Vagina (tissue), 2 donors: ENCODE measurements around the gene SKOR1. TPM values are rescaled to one million over a fixed set of nuclear protein-coding genes. Genes with fewer than 3 reads are reported as not detected.

ENCODE experiments used
- DNase-seq, 2 donors: peaks; one replicate each; pipeline ENCODE4 v3.0.0-alpha.2; 2017; ENCODE audit errors: extremely low spot score in 2 of 2
- H3K27ac ChIP-seq: fragments of 200-600 bp; sonication (generic); one replicate; pipeline ENCODE4 v1.5.1; 2019
- H3K27me3 ChIP-seq: fragments of 200-600 bp; sonication (generic); one replicate; pipeline ENCODE4 v1.5.1; 2019
- H3K36me3 ChIP-seq, 2 donors: fragments of 200-600 bp; sonication (generic); one replicate each; pipeline ENCODE4 v1.5.1; 2017 to 2019
- H3K4me1 ChIP-seq: fragments of 200-600 bp; sonication (generic); one replicate; pipeline ENCODE4 v1.5.1; 2019
- H3K4me3 ChIP-seq, 2 donors: fragments of 200-600 bp; sonication (generic); 1 replicate in 1 of 2; 2 replicates in 1 of 2; pipeline ENCODE4 v1.5.1; 2016 to 2019
- H3K9me3 ChIP-seq: fragments of 200-600 bp; sonication (generic); one replicate; pipeline ENCODE4 v1.5.1; 2019
- POLR2A ChIP-seq, 2 donors: fragments of 450-650 bp; IDR thresholded peaks; one replicate each; pipeline ENCODE4 v1.6.1; 2017; ENCODE audit warnings: antibody characterized with exemption in 2 of 2, mild to moderate bottlenecking in 2 of 2, moderate library complexity in 2 of 2
- POLR2AphosphoS5 ChIP-seq, 2 donors: sonication (generic); formaldehyde crosslinking; IDR thresholded peaks; one replicate each; pipeline ENCODE4 v1.9.0; 2017; ENCODE audit warnings: antibody characterized with exemption in 2 of 2, mild to moderate bottlenecking in 2 of 2, low read depth in 1 of 2; ENCODE audit not compliant: insufficient read depth in 1 of 2
- intact Hi-C: fragments of 100-400 bp; cut with DNase I; formaldehyde crosslinking; loops from one replicate; pipeline ENCODE4 v1.15.1; 2023
- total RNA-seq: library from RNA; depleted of rRNA; stranded (reverse); fragments of >200 nt; gene quantifications from one replicate; pipeline ENCODE4 v1.2.3, GENCODE V29; 2016
- TF ChIP-seq, protein P1 (sequence below), 3 experiments: fragments of 450-650 bp in 2 of 3; fragments of 200-600 bp in 1 of 3; sonication (generic) in 1 of 3; IDR thresholded peaks; one replicate each; pipeline ENCODE4 v1.5.1; 2017 to 2019; ENCODE audit warnings: antibody characterized with exemption in 3 of 3, mild to moderate bottlenecking in 2 of 3, moderate library complexity in 2 of 3

SKOR1 gene
- total RNA-seq, 1 donor from 2014 or later, result 0.25 TPM

DNA sequence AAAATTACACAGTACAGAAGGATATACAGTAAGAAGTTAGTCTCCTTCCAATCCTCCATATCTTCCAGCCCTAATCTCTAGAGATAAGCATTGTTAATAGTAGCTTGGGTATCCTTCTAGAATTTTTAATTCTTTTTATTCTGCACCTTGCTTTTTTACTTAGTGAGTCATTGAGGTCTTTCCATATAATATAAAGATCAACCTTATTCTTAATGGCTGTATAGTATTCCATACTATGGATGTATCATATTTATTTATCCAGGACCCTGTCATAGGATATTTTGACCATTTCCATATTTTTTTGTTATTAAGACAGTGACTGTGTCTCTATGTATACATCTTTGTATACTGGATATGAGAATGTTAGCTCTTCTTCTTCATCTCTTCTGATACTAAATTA is 36.3 kb upstream of the SKOR1 start:
- Histone ChIP-seq H3K27me3 (no peaks in the 10 kb centered on the region), H3K27ac (no peak overlapping the region), H3K4me1 (no peaks in the 10 kb centered on the region), H3K36me3 (no peaks in the 10 kb centered on the region), H3K4me3 (no peak overlapping the region), H3K9me3 (no peaks in the 10 kb centered on the region)
- TF ChIP-seq, protein P1, sequence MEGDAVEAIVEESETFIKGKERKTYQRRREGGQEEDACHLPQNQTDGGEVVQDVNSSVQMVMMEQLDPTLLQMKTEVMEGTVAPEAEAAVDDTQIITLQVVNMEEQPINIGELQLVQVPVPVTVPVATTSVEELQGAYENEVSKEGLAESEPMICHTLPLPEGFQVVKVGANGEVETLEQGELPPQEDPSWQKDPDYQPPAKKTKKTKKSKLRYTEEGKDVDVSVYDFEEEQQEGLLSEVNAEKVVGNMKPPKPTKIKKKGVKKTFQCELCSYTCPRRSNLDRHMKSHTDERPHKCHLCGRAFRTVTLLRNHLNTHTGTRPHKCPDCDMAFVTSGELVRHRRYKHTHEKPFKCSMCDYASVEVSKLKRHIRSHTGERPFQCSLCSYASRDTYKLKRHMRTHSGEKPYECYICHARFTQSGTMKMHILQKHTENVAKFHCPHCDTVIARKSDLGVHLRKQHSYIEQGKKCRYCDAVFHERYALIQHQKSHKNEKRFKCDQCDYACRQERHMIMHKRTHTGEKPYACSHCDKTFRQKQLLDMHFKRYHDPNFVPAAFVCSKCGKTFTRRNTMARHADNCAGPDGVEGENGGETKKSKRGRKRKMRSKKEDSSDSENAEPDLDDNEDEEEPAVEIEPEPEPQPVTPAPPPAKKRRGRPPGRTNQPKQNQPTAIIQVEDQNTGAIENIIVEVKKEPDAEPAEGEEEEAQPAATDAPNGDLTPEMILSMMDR (IDR thresholded peaks at IDR 0.05), result no peak
- TF ChIP-seq POLR2A (IDR thresholded peaks at IDR 0.05) (no peak), POLR2AphosphoS5 (IDR thresholded peaks at IDR 0.05; ENCODE audit: insufficient read depth in 1 of 2, low read depth in 1 of 2) (no peak)
- intact Hi-C loops, result no loop called here
- no peak for DNase-seq

DNA sequence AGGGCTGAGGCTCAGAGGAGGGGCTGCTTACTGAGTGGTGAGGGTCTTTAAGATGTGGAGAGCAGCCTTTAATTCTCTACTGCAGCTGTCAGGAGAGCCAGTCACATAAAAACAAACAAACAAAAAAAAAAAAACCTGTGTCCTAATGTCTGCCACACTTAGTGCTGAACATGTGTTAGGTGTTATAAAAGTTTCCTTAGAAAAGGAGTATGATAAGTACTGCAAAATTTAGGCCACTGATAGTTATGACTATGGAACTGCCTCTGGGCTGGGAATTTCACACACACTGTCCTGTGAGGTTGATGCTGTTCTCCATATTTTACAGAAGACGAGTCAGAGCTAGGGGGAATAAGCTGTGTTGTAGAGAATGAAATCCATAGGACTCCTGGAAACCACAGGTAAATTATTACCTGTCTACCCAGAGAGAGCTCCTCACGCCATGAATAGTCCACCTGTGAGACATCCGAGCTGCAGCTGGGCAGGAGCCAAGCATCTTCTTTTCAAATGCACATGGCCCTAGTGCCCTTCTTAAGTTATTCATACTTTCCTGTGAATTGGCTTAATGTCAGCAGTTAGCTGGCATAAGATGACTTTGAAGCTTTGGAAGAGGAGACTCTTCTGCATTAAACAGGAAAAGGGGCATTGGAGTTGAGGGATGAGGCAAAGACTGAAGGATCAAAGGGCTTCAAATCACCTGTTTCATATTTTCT is 34.5 kb upstream of the SKOR1 start:
- H3K4me3 ChIP-seq, result no peak overlapping the region
- no peak for DNase-seq
- no peaks in the 10 kb centered on the region for H3K27me3 ChIP-seq
- peaks cover 4% of the 10 kb centered on the region for H3K9me3 ChIP-seq
- TF ChIP-seq, protein P1 (IDR thresholded peaks at IDR 0.05), result no peak
- H3K27ac ChIP-seq, result no peak overlapping the region
- intact Hi-C loops, result no loop called here
- no peaks in the 10 kb centered on the region for H3K4me1 ChIP-seq
- no peaks in the 10 kb centered on the region for H3K36me3 ChIP-seq

DNA sequence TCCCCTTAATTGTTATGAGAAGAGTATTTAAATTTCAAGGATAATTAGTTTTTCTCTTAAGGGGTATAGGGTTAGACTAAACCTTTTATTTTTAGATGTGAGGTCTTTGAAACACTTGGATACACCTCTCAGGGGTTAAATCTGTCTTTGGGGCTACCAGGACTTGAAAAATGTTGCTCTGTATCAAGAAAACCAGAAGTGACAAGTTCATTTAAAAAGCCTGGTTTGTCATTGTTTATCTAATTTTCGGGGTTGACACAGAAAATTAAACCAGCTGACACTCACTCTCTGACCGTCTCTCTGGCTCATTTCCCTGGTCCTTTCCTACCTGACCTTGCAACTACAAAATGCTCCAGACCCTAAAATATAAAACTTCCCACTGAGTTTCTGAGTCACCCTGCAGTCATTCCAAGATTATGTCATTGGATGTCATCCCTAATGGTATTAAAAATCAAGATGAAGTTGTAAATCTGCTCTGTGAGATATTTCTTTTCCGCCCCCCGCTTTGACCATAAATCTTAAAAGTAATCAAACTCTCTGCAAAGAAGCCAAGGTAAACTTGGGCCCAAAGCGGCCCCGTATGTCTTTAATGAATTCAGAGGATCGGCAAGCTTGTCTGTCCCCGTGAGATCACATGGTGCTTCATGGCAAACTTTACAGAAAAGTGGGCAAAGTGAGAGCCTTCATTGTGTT is 32.9 kb upstream of the SKOR1 start:
- Histone ChIP-seq H3K9me3 (peaks cover 4% of the 10 kb centered on the region), H3K27me3 (no peaks in the 10 kb centered on the region), H3K4me1 (no peaks in the 10 kb centered on the region), H3K4me3 (no peak overlapping the region), H3K36me3 (no peaks in the 10 kb centered on the region), H3K27ac (no peak overlapping the region)
- intact Hi-C loops, result no loop called here
- DNase-seq, result no peak
- TF ChIP-seq POLR2A (IDR thresholded peaks at IDR 0.05) (no peak), POLR2AphosphoS5 (IDR thresholded peaks at IDR 0.05; ENCODE audit: insufficient read depth in 1 of 2, low read depth in 1 of 2) (no peak)
- TF ChIP-seq, protein P1 (IDR thresholded peaks at IDR 0.05), result no peak

DNA sequence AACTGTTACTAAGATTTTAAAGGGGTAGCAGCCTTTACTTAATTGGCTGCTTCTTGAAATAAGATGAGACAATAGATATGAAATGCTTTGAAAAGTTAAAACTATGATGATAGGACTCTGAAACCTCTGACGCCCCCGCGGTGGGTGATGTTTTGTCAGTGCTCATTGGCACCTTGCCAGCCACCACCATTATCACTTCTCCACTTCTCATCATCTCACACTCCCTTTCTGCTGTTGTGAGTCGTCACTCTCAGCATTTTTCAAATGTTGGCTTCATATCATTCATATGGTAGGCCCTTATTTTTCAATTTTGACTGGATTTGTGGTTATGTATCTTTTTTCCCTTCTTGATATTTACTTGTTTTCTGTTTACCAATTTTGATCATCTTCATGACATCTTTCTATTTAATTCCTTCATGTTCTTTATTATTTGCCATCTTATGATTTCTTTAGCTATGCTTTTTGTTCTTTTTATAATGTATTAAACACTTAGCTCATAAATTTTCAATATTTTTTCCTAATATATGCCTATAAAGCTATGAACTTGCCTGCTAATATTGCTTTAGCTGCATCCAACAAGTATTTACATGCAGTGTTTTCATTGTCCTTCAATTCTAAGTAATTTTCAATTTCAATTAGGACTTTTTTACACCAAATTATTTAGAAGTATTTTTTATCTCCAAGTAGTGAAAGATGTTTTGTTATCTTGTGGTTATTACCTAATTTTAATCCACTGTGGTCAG is 30.3 kb upstream of the SKOR1 start:
- intact Hi-C loops, result no loop called here
- DNase-seq, result no peak
- no peak overlapping the region for H3K4me3 ChIP-seq
- peaks cover 4% of the 10 kb centered on the region for H3K9me3 ChIP-seq
- H3K27ac ChIP-seq, result no peak overlapping the region
- no peaks in the 10 kb centered on the region for H3K27me3 ChIP-seq
- no peaks in the 10 kb centered on the region for H3K4me1 ChIP-seq
- TF ChIP-seq, protein P1 (IDR thresholded peaks at IDR 0.05), result no peak
- TF ChIP-seq POLR2AphosphoS5 (IDR thresholded peaks at IDR 0.05; ENCODE audit: insufficient read depth in 1 of 2, low read depth in 1 of 2) (no peak), POLR2A (IDR thresholded peaks at IDR 0.05) (no peak)
- no peaks in the 10 kb centered on the region for H3K36me3 ChIP-seq
